K562 (cell line): ENCODE measurements around the gene CLASP1. TPM values are rescaled to one million over a fixed set of nuclear protein-coding genes. Genes with fewer than 3 reads are reported as not detected.

ENCODE experiments used
- CEBPZ ChIP-seq: fragments of 150-350 bp; IDR thresholded peaks from 2 replicates; pipeline ENCODE4 v1.6.1; 2014; ENCODE audit warnings: low read depth, mild to moderate bottlenecking, low read length, borderline replicate concordance
- EHMT2 ChIP-seq: fragments of 450-650 bp; IDR thresholded peaks from 2 replicates; pipeline ENCODE4 v1.6.1; 2018; ENCODE audit warnings: antibody characterized with exemption
- EZH2 ChIP-seq: IDR thresholded peaks from 2 replicates; pipeline ENCODE4 v1.6.1; 2012; ENCODE audit warnings: low read depth, mild to moderate bottlenecking, inconsistent platforms, low read length, borderline replicate concordance
- GTF2B ChIP-seq: IDR thresholded peaks from 2 replicates; pipeline ENCODE4 v1.6.1; 2011; ENCODE audit not compliant: insufficient read length; ENCODE audit errors: extremely low read depth
- KAT8 ChIP-seq: fragments of 450-650 bp; IDR thresholded peaks from 2 replicates; pipeline ENCODE4 v1.6.1; 2016; ENCODE audit warnings: low read depth, mild to moderate bottlenecking
- KDM1A ChIP-seq, 2 experiments: fragments of 450-650 bp; IDR thresholded peaks; 2 replicates each; pipeline ENCODE4 v1.6.1; 2016; ENCODE audit warnings: mild to moderate bottlenecking in 2 of 2
- MAFK ChIP-seq: IDR thresholded peaks from 2 replicates; pipeline ENCODE4 v1.6.1; 2011; ENCODE audit warnings: low read length, improper control_type of control experiment
- MECOM ChIP-seq: fragments of 250-450 bp; sonication (Bioruptor Pico); IDR thresholded peaks from 2 replicates; pipeline ENCODE4 v1.8.0; 2022; ENCODE audit warnings: inconsistent platforms
- MTA2 ChIP-seq: fragments of 450-650 bp; IDR thresholded peaks from 2 replicates; pipeline ENCODE4 v1.6.1; 2016; ENCODE audit warnings: low read depth
- MXD1 ChIP-seq: fragments of 250-450 bp; sonication (Bioruptor Pico); IDR thresholded peaks from 2 replicates; pipeline ENCODE4 v1.8.0; 2021; ENCODE audit warnings: borderline replicate concordance, mild to moderate bottlenecking, moderate library complexity; ENCODE audit not compliant: poor library complexity, severe bottlenecking
- PHTF2 ChIP-seq: fragments of 250-450 bp; sonication (Bioruptor Pico); IDR thresholded peaks from 2 replicates; pipeline ENCODE4 v1.5.0; 2021; ENCODE audit warnings: mild to moderate bottlenecking
- POLR2AphosphoS2 ChIP-seq: IDR thresholded peaks from 2 replicates; pipeline ENCODE4 v1.6.1; 2012; ENCODE audit warnings: low read length, improper control_type of control experiment
- POLR2H ChIP-seq: IDR thresholded peaks from 2 replicates; pipeline ENCODE4 v1.6.1; 2016; ENCODE audit warnings: missing genetic modification characterization, low read depth, mild to moderate bottlenecking, control low read depth, missing compliant biosample characterization, moderate library complexity
- RAD51 ChIP-seq: fragments of 450-650 bp; IDR thresholded peaks from 2 replicates; pipeline ENCODE4 v1.7.1; 2016; ENCODE audit warnings: low read depth, mild to moderate bottlenecking, borderline replicate concordance
- SAFB2 ChIP-seq: fragments of 200-400 bp; formaldehyde crosslinking; IDR thresholded peaks from 2 replicates; pipeline ENCODE4 v1.6.1; 2018; ENCODE audit warnings: borderline replicate concordance, low read length, low read depth, moderate library complexity; ENCODE audit not compliant: severe bottlenecking
- SAP30 ChIP-seq: fragments of 200-600 bp; sonication (generic); IDR thresholded peaks from 2 replicates; pipeline ENCODE4 v1.6.1; 2012; ENCODE audit warnings: borderline replicate concordance, low read depth, mild to moderate bottlenecking, moderate library complexity, low read length, control low read depth, inconsistent platforms; ENCODE audit not compliant: insufficient read depth, poor library complexity, severe bottlenecking
- SRSF1 ChIP-seq: fragments of 200-400 bp; formaldehyde crosslinking; IDR thresholded peaks from 2 replicates; pipeline ENCODE4 v1.6.1; 2017; ENCODE audit warnings: mild to moderate bottlenecking, low read depth, low read length, moderate library complexity
- STAT5B ChIP-seq: fragments of 250-450 bp; sonication (Bioruptor Pico); IDR thresholded peaks from 2 replicates; pipeline ENCODE4 v1.8.0; 2021; ENCODE audit warnings: mild to moderate bottlenecking, inconsistent platforms
- TAF15 ChIP-seq: fragments of 200-400 bp; formaldehyde crosslinking; IDR thresholded peaks from 2 replicates; pipeline ENCODE4 v1.6.1; 2017; ENCODE audit warnings: mild to moderate bottlenecking, low read depth, low read length, moderate library complexity
- U2AF1 ChIP-seq: fragments of 200-400 bp; formaldehyde crosslinking; optimal IDR thresholded peaks from 2 replicates; pipeline ENCODE3; 2017; ENCODE audit warnings: mild to moderate bottlenecking, low read depth, low read length, moderate library complexity
- U2AF2 ChIP-seq: fragments of 200-400 bp; formaldehyde crosslinking; optimal IDR thresholded peaks from 2 replicates; pipeline ENCODE3; 2017; ENCODE audit warnings: low read depth, mild to moderate bottlenecking, low read length
- ZBED1 ChIP-seq: IDR thresholded peaks from 2 replicates; pipeline ENCODE4 v1.6.1; 2014
- ZNF212 ChIP-seq: fragments of 450-650 bp; formaldehyde crosslinking; IDR thresholded peaks from 2 replicates; pipeline ENCODE4 v1.4.0; 2020; ENCODE audit warnings: mild to moderate bottlenecking
- ZNF3 ChIP-seq: fragments of 250-450 bp; sonication (Bioruptor Pico); IDR thresholded peaks from 2 replicates; pipeline ENCODE4 v1.5.0; 2021; ENCODE audit warnings: mild to moderate bottlenecking, moderate library complexity
- ZNF695 ChIP-seq: fragments of 450-650 bp; formaldehyde crosslinking; IDR thresholded peaks from 2 replicates; pipeline ENCODE4 v1.4.0; 2020; ENCODE audit warnings: mild to moderate bottlenecking, moderate library complexity
- ZNF717 ChIP-seq: fragments of 250-450 bp; sonication (Bioruptor Pico); IDR thresholded peaks from 2 replicates; pipeline ENCODE4 v1.5.0; 2021
- polyA plus RNA-seq, 8 experiments: library from polyadenylated mRNA; depleted of rRNA in 4 of 8; stranded (reverse) in 5 of 8; unstranded in 3 of 8; fragments of >200 nt; fragmentation: Nextera tagmentation in 2 of 8; fragmentation: Illumina TruSeq in 1 of 8; extraction: Ambion mirVana in 2 of 8; extraction: Trizol in 1 of 8; gene quantifications; 2 replicates each; pipeline versions ENCODE4 v1.2.1 to v1.2.3, GENCODE V29; 2011 to 2014; ENCODE audit warnings: inconsistent platforms in 1 of 8, missing spikeins in 1 of 8
- total RNA-seq, 7 experiments: library from RNA; depleted of rRNA in 6 of 7; stranded (reverse); fragments of >200 nt in 6 of 7; fragmentation: Illumina TruSeq in 2 of 7; extraction: Trizol in 2 of 7; gene quantifications; 2 replicates each; pipeline versions ENCODE4 v1.2.1 to v1.2.3, GENCODE V29; 2011 to 2021; ENCODE audit warnings: low replicate concordance in 1 of 7

The CLASP1 gene
- total and polyA plus RNA-seq, 9 of the 15 experiments (the other 6 are each of a cell fraction or from before 2014, with no cell fraction given) = 1.7 to 40.3 (median 20.7) TPM

DNA sequence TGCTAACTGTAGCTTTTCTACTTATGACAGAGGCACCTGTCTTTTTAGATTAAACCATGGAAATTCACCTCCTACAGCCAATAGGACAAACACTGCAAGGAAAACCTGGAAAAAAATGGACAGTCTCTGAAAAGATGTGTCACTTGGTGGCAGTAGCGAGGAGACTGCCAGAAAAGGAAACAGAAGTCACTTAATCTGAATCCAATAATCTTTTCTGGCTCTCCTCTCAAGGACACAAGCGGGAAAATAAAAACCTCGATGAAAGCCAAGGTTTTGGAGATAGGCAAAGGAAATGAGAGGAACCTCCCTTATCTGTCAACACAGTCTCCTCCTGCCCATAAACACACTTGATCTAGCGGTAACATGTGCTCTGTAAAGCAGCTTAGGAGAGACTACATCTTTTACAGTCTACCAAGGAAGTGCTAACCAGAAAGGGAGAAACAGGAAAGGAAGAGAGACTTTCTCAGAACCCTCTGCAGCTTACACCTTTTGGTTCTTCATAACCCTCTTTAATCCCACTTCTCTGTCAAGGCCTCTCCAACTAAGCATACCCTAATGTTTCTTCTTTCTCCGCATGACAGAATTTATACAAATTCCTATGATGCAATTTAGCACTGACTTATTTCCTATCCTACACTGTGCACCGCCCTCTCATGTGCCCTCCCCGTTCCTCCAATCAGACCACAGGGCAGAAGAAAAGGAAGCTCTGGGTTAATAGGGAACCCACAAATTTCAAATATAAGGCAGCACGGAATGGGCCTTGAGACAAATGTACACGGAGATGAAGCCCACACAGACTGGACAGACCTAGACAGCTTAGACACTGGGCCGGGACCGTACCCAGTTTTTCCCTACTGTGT lies 52.8 kb downstream of the CLASP1 start (continued):
- TF ChIP-seq MAFK = no peak
- TF ChIP-seq ZNF717 (CRISPR knock-in tag) = no peak
- no peak for TF ChIP-seq SRSF1
- peak; percentile 91 for TF ChIP-seq MTA2
- peak; percentile 96 to 97 for TF ChIP-seq KDM1A (IDR thresholded peaks at IDR 0.05)
- peak; percentile 74 for TF ChIP-seq SAP30
- no peak for TF ChIP-seq CEBPZ
- no peak for TF ChIP-seq TAF15
- 0 out of 2 replicates have a peak, but pooled peaks have one; percentile 50 for TF ChIP-seq EHMT2
- TF ChIP-seq POLR2AphosphoS2 = no peak
- TF ChIP-seq ZNF695 (CRISPR knock-in tag) = no peak
- peak; percentile 40; the same call in 1 of the 2 replicates for TF ChIP-seq RAD51
- TF ChIP-seq ZNF212 = no peak
- peak; percentile 70; the same call in 1 of the 2 replicates for TF ChIP-seq POLR2H (tag)
- no peak for TF ChIP-seq ZNF3 (CRISPR knock-in tag)
- TF ChIP-seq MECOM (CRISPR knock-in tag) = peak; percentile 54; the same call in 1 of the 2 replicates
- TF ChIP-seq GTF2B = no peak
- peak; percentile 89; the same call in 1 of the 2 replicates for TF ChIP-seq ZBED1
- no peak for TF ChIP-seq KAT8
- no peak for TF ChIP-seq U2AF2
- no peak for TF ChIP-seq SAFB2
- no peak for TF ChIP-seq STAT5B
- TF ChIP-seq EZH2 = no peak; the same call in 1 of the 2 replicates
- TF ChIP-seq MXD1 (CRISPR knock-in tag) = no peak
- TF ChIP-seq U2AF1 = no peak
- no peak for TF ChIP-seq PHTF2 (CRISPR knock-in tag)
